HG02759 (cell line): Measurements from ENCODE around the gene ROPN1.
A peak's percentile ranks its signal among the peaks of the same experiment; 100 is the strongest.
"Not testable (repeated sequence)": the region's sequence is repeated elsewhere in the genome, so short reads cannot be mapped to it uniquely, and the experiment has no call there.

Experiments
- ATAC-seq: cut with Tn5 transposase; IDR thresholded peaks from one replicate; pipeline ENCODE4 v1.9.1; 2021; ENCODE audit warnings: mild to moderate bottlenecking, moderate library complexity; ENCODE audit not compliant: unreplicated experiment

ROPN1 gene

GRCh38 chr3:123991730-123992588, at the start of gene ROPN1:
Gene ROPN1 (minus strand): TSS chr3:123992124. CDS start chr3:123980481, 11,643 bp downstream.
- ATAC-seq, result peak; percentile 67

- no peak for ATAC-seq
Observed at GRCh38 chr3:124041553-124041952, 49.6 kb upstream of the ROPN1 start.

GRCh38 chr3:124037326-124037725, 45.4 kb upstream of the ROPN1 start:
- no peak for ATAC-seq

- ATAC-seq, result not testable (repeated sequence)
Observed at GRCh38 chr3:124036214-124036613, 44.3 kb upstream of the ROPN1 start.

GRCh38 chr3:124035463-124036121, 43.7 kb upstream of the ROPN1 start:
- ATAC-seq, result no peak

- ATAC-seq, result no peak
Observed at GRCh38 chr3:124034844-124035152, 42.9 kb upstream of the ROPN1 start.

GRCh38 chr3:124034016-124034843, 42.3 kb upstream of the ROPN1 start:
- ATAC-seq, result no peak

GRCh38 chr3:124033360-124034015, 41.6 kb upstream of the ROPN1 start, which contains the start of gene KALRN:
Gene KALRN (plus strand): TSS chr3:124033369.
- ATAC-seq, result peak; percentile 26

GRCh38 chr3:124032881-124033359, 41.0 kb upstream of the ROPN1 start:
- peak; percentile 96 for ATAC-seq

- ATAC-seq, result no peak
Observed at GRCh38 chr3:124032311-124032880, 40.5 kb upstream of the ROPN1 start.

GRCh38 chr3:124026516-124026915, 34.6 kb upstream of the ROPN1 start:
- no peak for ATAC-seq

- not testable (repeated sequence) for ATAC-seq
Observed at GRCh38 chr3:124023531-124023930, 31.6 kb upstream of the ROPN1 start.

GRCh38 chr3:124019291-124019690, 27.4 kb upstream of the ROPN1 start:
- no peak for ATAC-seq

GRCh38 chr3:124017502-124017901, 25.6 kb upstream of the ROPN1 start:
- not testable (repeated sequence) for ATAC-seq

- ATAC-seq, result not testable (repeated sequence)
Observed at GRCh38 chr3:124016483-124016882, 24.6 kb upstream of the ROPN1 start.

GRCh38 chr3:124014366-124014942, 22.5 kb upstream of the ROPN1 start:
- ATAC-seq, result no peak

- ATAC-seq, result not testable (repeated sequence)
Observed at GRCh38 chr3:124008321-124008720, 16.4 kb upstream of the ROPN1 start.

- ATAC-seq, result peak; percentile 45
Observed at GRCh38 chr3:124007186-124007585, 15.3 kb upstream of the ROPN1 start.

- not testable (repeated sequence) for ATAC-seq
Observed at GRCh38 chr3:124002405-124003079, 10.6 kb upstream of the ROPN1 start.
